Gastrocnemius medialis (tissue), 4 donors: ENCODE measurements around the gene TTYH2. TPM values are rescaled to one million over a fixed set of nuclear protein-coding genes. Genes with fewer than 3 reads are reported as not detected.
"Not testable (repeated sequence)": the region's sequence is repeated elsewhere in the genome, so short reads cannot be mapped to it uniquely, and the experiment has no call there.

Source experiments
- ATAC-seq, 2 donors: fragments of 150-250 bp; one replicate each; pipeline ENCODE4 v1.9.1; 2016
- DNase-seq, 2 donors: peaks; one replicate each; pipeline ENCODE4 v3.0.0-alpha.2; 2019
- H3K27ac ChIP-seq, 4 donors: fragments of 200-600 bp; sonication (generic); 1 replicate in 1 of 4; 2 replicates in 3 of 4; pipeline ENCODE4 v1.5.1; 2016 to 2018; ENCODE audit warnings: mild to moderate bottlenecking in 2 of 4, moderate library complexity in 1 of 4
- H3K27me3 ChIP-seq, 3 donors: fragments of 200-600 bp; sonication (generic) in 2 of 3; 1 replicate in 1 of 3; 2 replicates in 2 of 3; pipeline versions ENCODE4 v1.5.1 to v1.6.0; 2016 to 2019; ENCODE audit warnings: mild to moderate bottlenecking in 1 of 3, moderate library complexity in 1 of 3
- H3K36me3 ChIP-seq, 2 donors: fragments of 200-600 bp; sonication (generic) in 1 of 2; one replicate each; pipeline ENCODE4 v1.5.1; 2017 to 2018
- H3K4me1 ChIP-seq, 2 donors: fragments of 200-600 bp; sonication (generic) in 1 of 2; one replicate each; pipeline ENCODE4 v1.5.1; 2016 to 2017; ENCODE audit warnings: mild to moderate bottlenecking in 2 of 2
- H3K4me3 ChIP-seq, 4 donors: fragments of 200-600 bp; sonication (generic) in 3 of 4; 1 replicate in 1 of 4; 2 replicates in 3 of 4; pipeline ENCODE4 v1.5.1; 2016 to 2019; ENCODE audit warnings: mild to moderate bottlenecking in 2 of 4
- H3K9me3 ChIP-seq, 3 donors: fragments of 200-600 bp; sonication (generic) in 2 of 3; 1 replicate in 1 of 3; 2 replicates in 2 of 3; pipeline ENCODE4 v1.5.1; 2016 to 2019
- CTCF ChIP-seq, 5 experiments: fragments of 450-650 bp in 3 of 5; fragments of 200-600 bp in 2 of 5; sonication (generic) in 2 of 5; IDR thresholded peaks in 4 of 5; conservative IDR thresholded peaks in 1 of 5; 1 replicate in 4 of 5; 2 replicates in 1 of 5; pipeline ENCODE4 v1.5.1; 2016 to 2019; ENCODE audit warnings: antibody characterized with exemption in 5 of 5, mild to moderate bottlenecking in 3 of 5, moderate library complexity in 3 of 5
- POLR2A ChIP-seq, 2 donors: fragments of 450-650 bp; IDR thresholded peaks; one replicate each; pipeline ENCODE4 v1.6.1; 2017; ENCODE audit warnings: antibody characterized with exemption in 2 of 2, mild to moderate bottlenecking in 2 of 2, moderate library complexity in 2 of 2
- in situ Hi-C, 4 donors: fragments of 200-750 bp; cut with MboI; loops; one replicate each; pipeline versions ENCODE4 v1.15.0 to v1.8.0; 2017; ENCODE audit warnings: low sequenced_read_pairs in 4 of 4
- intact Hi-C: fragments of 100-400 bp; cut with DNase I; formaldehyde crosslinking; loops from one replicate; pipeline ENCODE4 v1.15.1; 2023; ENCODE audit warnings: low total_unique reads
- total RNA-seq, 4 donors: library from RNA; depleted of rRNA; stranded (reverse); fragments of >200 nt; gene quantifications; one replicate each; pipeline versions ENCODE4 v1.1.0 to v1.2.3, GENCODE V29; 2016

The TTYH2 gene
- total RNA-seq, 4 donors from 2014 or later = 4.7 to 19.2 (median 11.4) TPM

- Histone ChIP-seq H3K4me3 (no peak overlapping the region), H3K27ac (no peak overlapping the region), H3K4me1 (peaks cover 0 to 2% of the 10 kb centered on the region in 2 donors), H3K27me3 (peaks cover 0 to 13% (median 6%) of the 10 kb centered on the region in 3 donors), H3K9me3 (no peaks in the 10 kb centered on the region), H3K36me3 (no peaks in the 10 kb centered on the region)
- in situ Hi-C loops = no loop called here
- DNase-seq = no peak
- no peak for TF ChIP-seq POLR2A (IDR thresholded peaks at IDR 0.05)
- TF ChIP-seq CTCF (IDR thresholded peaks at IDR 0.05 in 4 of 5, conservative IDR thresholded peaks at IDR 0.05 in 1 of 5) = no peak
- intact Hi-C loops = no loop called here
- ATAC-seq = no peak
These were observed 68.4 kb downstream of the TTYH2 start for GRCh38 chr17:74281799-74282198.

DNA sequence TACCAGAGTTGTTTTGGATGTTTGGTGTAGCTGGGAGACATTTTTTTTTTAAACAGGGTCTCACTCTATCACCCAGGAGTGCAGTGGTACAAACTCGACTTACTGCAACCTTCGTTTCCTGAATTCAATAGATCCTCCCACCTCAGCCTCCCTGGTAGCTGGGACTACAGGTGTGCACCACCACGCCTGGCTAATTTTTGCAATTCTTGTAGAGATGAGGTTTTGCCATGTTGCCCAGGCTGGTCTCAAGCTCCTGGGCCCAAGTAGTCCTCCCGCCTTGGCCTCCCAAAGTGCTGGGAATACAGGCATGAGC lies 68.9 kb downstream of the TTYH2 start:
- intact Hi-C loops, H3K27ac ChIP-seq, DNase-seq: not testable (repeated sequence)

DNA sequence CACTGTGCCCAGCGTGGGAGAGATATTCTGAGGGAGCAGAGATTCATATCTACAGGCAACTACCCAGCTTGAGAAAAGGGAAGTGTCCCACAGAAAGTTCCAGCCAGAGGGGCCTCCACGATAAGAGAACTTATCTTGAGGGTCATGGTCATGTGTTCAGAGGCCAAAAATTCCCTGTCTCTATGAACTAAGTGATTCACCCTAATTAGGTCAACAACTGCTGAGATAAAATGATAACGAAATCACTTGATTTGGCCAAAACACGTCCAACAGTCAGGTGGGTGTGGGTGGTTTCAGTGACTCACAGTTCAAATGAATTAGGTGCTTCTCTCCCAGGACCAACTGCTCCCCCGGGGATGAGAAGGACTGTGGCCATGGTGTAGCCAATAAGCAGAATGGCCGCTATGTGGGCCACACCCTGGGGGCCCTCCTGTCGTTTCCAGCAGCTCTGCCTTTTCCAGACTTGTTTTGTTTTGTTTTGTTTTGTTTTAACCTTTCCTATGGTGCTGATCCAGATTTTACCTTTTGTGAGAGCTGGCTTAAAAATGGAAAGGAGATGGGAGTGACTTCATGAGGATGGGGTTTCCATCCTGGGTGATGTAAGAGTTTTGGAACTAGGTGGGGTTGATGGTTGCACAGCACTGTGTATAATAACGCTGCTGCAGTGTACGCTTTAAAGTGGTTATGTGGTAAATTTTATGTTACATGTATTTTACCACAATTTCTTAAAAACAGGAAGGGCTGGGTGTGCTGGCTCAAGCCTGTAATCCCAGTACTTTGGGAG lies 69.4 kb downstream of the TTYH2 start:
- no peaks in the 10 kb centered on the region for H3K36me3 ChIP-seq
- H3K4me3 ChIP-seq = no peak overlapping the region
- no peaks in the 10 kb centered on the region for H3K9me3 ChIP-seq
- ATAC-seq = no peak
- DNase-seq = no peak
- intact Hi-C loops (no loop called here), in situ Hi-C loops (no loop called here)
- H3K27ac ChIP-seq = no peak overlapping the region
- no peak for TF ChIP-seq POLR2A (IDR thresholded peaks at IDR 0.05)
- TF ChIP-seq CTCF (IDR thresholded peaks at IDR 0.05 in 4 of 5, conservative IDR thresholded peaks at IDR 0.05 in 1 of 5) = no peak
- peaks cover 0 to 13% (median 6%) of the 10 kb centered on the region in 3 donors for H3K27me3 ChIP-seq
- no peaks in the 10 kb centered on the region for H3K4me1 ChIP-seq

More for the DNA sequence above, 68.9 kb downstream of the TTYH2 start:
- in situ Hi-C loops, ATAC-seq, H3K4me1 ChIP-seq, H3K36me3 ChIP-seq, H3K4me3 ChIP-seq, H3K9me3 ChIP-seq: not testable (repeated sequence)
- H3K27me3 ChIP-seq = peaks cover 0 to 13% (median 6%) of the 10 kb centered on the region in 3 donors

- no peak for DNase-seq
- Histone ChIP-seq H3K27ac (no peak overlapping the region), H3K9me3 (no peaks in the 10 kb centered on the region), H3K27me3 (peaks cover 0 to 13% (median 6%) of the 10 kb centered on the region in 3 donors), H3K4me3 (no peak overlapping the region), H3K4me1 (no peaks in the 10 kb centered on the region), H3K36me3 (no peaks in the 10 kb centered on the region)
- intact Hi-C loops = no loop called here
- in situ Hi-C loops = no loop called here
- TF ChIP-seq CTCF (IDR thresholded peaks at IDR 0.05 in 4 of 5, conservative IDR thresholded peaks at IDR 0.05 in 1 of 5) = no peak
- no peak for TF ChIP-seq POLR2A (IDR thresholded peaks at IDR 0.05)
- no peak for ATAC-seq
These were observed 70.0 kb downstream of the TTYH2 start for GRCh38 chr17:74283371-74283673.

DNA sequence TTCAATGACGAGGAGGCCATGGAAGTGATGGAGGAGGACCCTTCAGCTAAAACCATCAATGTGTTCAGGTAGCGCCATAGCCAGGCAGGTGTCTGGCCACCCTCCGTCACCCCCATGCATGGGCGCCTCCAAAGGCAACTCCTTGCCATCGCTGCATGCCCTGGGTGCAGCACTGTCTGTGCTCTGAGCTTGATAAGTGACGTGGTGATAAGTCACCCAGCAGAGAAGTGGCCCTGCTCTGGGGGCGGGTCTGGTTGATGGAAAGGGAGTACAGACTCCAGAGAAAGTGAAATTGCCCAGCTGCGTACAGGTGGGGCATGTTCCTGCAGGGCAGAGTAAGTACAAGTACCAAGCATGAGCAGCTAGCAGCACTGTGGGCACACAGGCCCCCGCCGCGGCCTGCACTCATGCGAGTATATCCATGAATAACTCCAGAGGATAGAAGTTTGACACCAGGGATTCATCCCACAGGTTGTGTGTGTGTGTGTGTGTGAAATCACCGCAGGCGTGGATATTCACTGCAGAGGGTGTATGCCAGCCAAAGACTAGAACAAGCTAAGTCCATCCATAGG lies 73.7 kb downstream of the TTYH2 start:
- Histone ChIP-seq H3K9me3 (no peaks in the 10 kb centered on the region), H3K27me3 (peaks cover 0 to 13% (median 6%) of the 10 kb centered on the region in 3 donors), H3K36me3 (no peaks in the 10 kb centered on the region), H3K27ac (no peak overlapping the region), H3K4me1 (no peaks in the 10 kb centered on the region), H3K4me3 (no peak overlapping the region)
- intact Hi-C loops (no loop called here), in situ Hi-C loops (no loop called here)
- ATAC-seq (no peak), DNase-seq (no peak)
- TF ChIP-seq CTCF (IDR thresholded peaks at IDR 0.05 in 4 of 5, conservative IDR thresholded peaks at IDR 0.05 in 1 of 5) (no peak), POLR2A (IDR thresholded peaks at IDR 0.05) (no peak)
